HG03469 (cell line): ENCODE data around the gene ZNF608.

ENCODE experiments used
- ATAC-seq: cut with Tn5 transposase; IDR thresholded peaks from one replicate; pipeline ENCODE4 v1.9.1; 2021; ENCODE audit warnings: mild to moderate bottlenecking, moderate library complexity, moderate number of reproducible peaks; ENCODE audit not compliant: unreplicated experiment

The ZNF608 gene

GRCh38 chr5:124697501-124697900, 48.9 kb downstream of the ZNF608 start:
- ATAC-seq, result no peak

- ATAC-seq, result no peak
Measured at GRCh38 chr5:124696898-124697297, 49.5 kb downstream of the ZNF608 start.
